Activated B cell treated with CpG ODN at 0.5 μM for 24 hours (primary cell): Measurements from ENCODE around the gene SELENOF. TPM values are rescaled to one million over a fixed set of nuclear protein-coding genes. Genes with fewer than 3 reads are reported as not detected.

Source experiments
- ATAC-seq: fragments of 200-7000 bp; cut with Tn5 transposase; one replicate; pipeline ENCODE4 v1.10.0; 2021; ENCODE audit warnings: low read depth, mild to moderate bottlenecking, moderate library complexity
- CTCF ChIA-PET: fragments of 350-600 bp; sonication (Branson Sonifier 250); formaldehyde crosslinking; loops from one replicate; lab custom pipeline; 2021; ENCODE audit warnings: antibody characterized with exemption; lab: Charles Lee
- POLR2A ChIA-PET: fragments of 350-600 bp; sonication (Branson Sonifier 250); formaldehyde crosslinking; loops from one replicate; lab custom pipeline; 2021; ENCODE audit warnings: antibody characterized with exemption; lab: Charles Lee
- DNase-seq: peaks from one replicate; pipeline ENCODE4 v3.0.0; 2022
- H3K27ac Mint-ChIP-seq: one replicate; pipeline ENCODE4 v1.8.0; 2020; ENCODE audit warnings: mixed read lengths
- H3K27me3 Mint-ChIP-seq: one replicate; pipeline ENCODE4 v1.8.0; 2021; ENCODE audit warnings: mixed read lengths
- H3K36me3 Mint-ChIP-seq: one replicate; pipeline ENCODE4 v1.8.0; 2021; ENCODE audit warnings: low read depth, mixed read lengths
- H3K4me1 Mint-ChIP-seq: one replicate; pipeline ENCODE4 v1.8.0; 2021; ENCODE audit warnings: mixed read lengths
- H3K4me3 Mint-ChIP-seq: one replicate; pipeline ENCODE4 v1.8.0; 2020; ENCODE audit warnings: mild to moderate bottlenecking, mixed read lengths
- H3K9me3 Mint-ChIP-seq: one replicate; pipeline ENCODE4 v1.8.0; 2020; ENCODE audit warnings: mixed read lengths
- intact Hi-C: fragments of 100-400 bp; cut with micrococcal nuclease; formaldehyde crosslinking; loops from one replicate; pipeline ENCODE4 v1.15.1; 2024
- total RNA-seq: library from RNA; stranded (reverse); gene quantifications from 2 replicates; pipeline ENCODE4 v1.2.3, GENCODE V29; 2022
- TF ChIP-seq, protein P1 (sequence below): fragments of 200-600 bp; IDR thresholded peaks from one replicate; pipeline ENCODE4 v1.8.0; 2022; ENCODE audit warnings: antibody characterized with exemption, mild to moderate bottlenecking

Gene SELENOF
- total RNA-seq, 1 donor from 2014 or later = 172 TPM

DNA sequence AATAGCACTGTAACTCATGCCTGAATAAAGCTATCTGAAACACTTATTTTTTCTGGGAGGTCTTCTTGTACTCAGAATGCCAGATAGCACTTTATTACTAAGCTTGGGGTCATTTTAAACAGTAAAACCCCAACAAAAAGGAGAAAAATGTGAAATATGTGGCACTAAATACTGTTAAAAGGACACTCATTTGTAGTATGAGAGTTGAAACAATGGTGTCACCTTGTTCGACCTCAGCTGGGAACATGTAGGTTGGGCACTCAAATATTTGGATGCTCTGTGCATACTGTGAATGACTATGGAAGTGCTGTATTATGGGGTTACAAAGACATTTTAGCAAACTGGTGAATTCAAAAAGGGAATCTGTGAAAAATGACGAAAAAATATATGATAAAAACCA, 53.9 kb downstream of the SELENOF start:
- Mint-ChIP-seq H3K4me3 (no peak overlapping the region), H3K36me3 (peaks cover 26% of the 10 kb centered on the region), H3K9me3 (peaks cover 2% of the 10 kb centered on the region), H3K4me1 (peaks cover 34% of the 10 kb centered on the region), H3K27me3 (no peaks in the 10 kb centered on the region), H3K27ac (no peak overlapping the region)
- DNase-seq = no peak
- CTCF ChIA-PET = interaction anchor here (1.6 kb wide), 1 partner anchor 221 kb away, joined by 4 read pairs; no protein-coding TSS in a partner anchor
- TF ChIP-seq, protein P1, sequence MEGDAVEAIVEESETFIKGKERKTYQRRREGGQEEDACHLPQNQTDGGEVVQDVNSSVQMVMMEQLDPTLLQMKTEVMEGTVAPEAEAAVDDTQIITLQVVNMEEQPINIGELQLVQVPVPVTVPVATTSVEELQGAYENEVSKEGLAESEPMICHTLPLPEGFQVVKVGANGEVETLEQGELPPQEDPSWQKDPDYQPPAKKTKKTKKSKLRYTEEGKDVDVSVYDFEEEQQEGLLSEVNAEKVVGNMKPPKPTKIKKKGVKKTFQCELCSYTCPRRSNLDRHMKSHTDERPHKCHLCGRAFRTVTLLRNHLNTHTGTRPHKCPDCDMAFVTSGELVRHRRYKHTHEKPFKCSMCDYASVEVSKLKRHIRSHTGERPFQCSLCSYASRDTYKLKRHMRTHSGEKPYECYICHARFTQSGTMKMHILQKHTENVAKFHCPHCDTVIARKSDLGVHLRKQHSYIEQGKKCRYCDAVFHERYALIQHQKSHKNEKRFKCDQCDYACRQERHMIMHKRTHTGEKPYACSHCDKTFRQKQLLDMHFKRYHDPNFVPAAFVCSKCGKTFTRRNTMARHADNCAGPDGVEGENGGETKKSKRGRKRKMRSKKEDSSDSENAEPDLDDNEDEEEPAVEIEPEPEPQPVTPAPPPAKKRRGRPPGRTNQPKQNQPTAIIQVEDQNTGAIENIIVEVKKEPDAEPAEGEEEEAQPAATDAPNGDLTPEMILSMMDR = no peak
- ATAC-seq = no peak
- intact Hi-C loops = loop anchor here (5.0 kb wide), 1 partner anchor 472 kb away; no protein-coding TSS in a partner anchor
- POLR2A ChIA-PET = no interaction called here

DNA sequence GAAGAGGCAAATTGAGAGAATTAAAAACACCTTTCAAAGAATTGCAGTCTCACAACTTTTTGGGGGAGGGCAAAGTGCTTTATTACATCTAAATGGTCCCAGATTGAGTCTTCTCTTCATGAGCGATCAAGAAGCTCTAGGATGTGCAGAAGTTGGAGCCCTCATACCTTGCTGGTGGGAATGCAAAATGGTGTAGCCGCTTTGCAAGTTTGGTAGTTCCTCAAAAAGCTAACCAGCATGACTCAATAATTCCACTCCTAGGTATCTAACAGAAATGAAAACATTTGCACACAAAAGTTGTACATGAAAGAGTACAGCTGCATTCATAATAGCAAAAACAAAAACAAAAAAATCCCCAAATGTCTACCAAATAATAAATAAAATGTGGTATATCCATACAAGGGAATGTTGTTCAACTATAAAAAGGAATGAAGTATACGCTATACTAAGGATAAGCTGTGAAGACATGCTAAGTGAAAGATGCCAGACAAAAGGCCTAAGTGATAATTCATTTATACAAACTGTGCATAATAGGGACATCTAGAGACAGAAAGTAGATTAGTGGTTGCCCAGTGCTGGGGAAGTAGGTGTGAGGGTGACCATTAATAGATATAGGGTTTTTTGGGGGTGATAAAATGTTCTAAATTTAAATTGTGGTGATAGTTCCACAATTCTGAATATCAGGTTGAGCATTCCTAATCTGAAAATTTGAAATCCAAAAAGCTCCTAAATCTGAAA, 55.2 kb downstream of the SELENOF start:
- TF ChIP-seq, protein P1 = no peak
- CTCF ChIA-PET = interaction anchor here (1.0 to 1.6 kb wide), 2 partner anchors 222 to 225 kb away, joined by 4 read pairs; no protein-coding TSS in a partner anchor
- ATAC-seq (peak; percentile 66), DNase-seq (no peak)
- intact Hi-C loops = loop anchor here (1.0 kb wide), 1 partner anchor 8 kb away; no protein-coding TSS in a partner anchor
- H3K27me3 Mint-ChIP-seq = no peaks in the 10 kb centered on the region
- POLR2A ChIA-PET = interaction anchor here (0.6 to 2.5 kb wide), 2 partner anchors 55 to 473 kb away, joined by 7 to 12 read pairs; partner anchors contain the start of genes HS2ST1 and SELENOF
- peaks cover 33% of the 10 kb centered on the region for H3K4me1 Mint-ChIP-seq
- peak overlapping the region; percentile 75 for H3K27ac Mint-ChIP-seq
- H3K4me3 Mint-ChIP-seq = no peak overlapping the region
- H3K9me3 Mint-ChIP-seq = peaks cover 2% of the 10 kb centered on the region
- H3K36me3 Mint-ChIP-seq = peaks cover 20% of the 10 kb centered on the region

DNA sequence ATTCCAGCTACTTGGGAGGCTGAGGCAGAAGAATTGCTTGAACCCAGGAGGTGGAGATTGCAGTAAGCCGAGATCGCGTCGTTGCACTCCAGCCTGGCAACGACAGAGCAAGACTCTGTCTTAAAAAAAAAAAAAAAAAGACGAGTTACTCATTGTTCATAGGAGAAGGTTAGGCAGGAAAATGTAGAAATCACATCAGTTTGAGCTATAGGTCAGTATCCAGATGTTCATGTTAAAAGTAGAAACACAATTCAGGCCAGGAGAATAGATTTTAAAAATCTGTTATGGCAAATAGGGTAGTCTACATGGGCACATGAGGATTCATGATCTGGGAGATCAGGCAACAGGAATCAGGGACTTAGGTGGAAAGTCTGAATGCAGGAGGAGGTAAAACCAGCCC, 57.7 kb downstream of the SELENOF start:
- intact Hi-C loops = no loop called here
- peaks cover 3% of the 10 kb centered on the region for H3K36me3 Mint-ChIP-seq
- H3K4me3 Mint-ChIP-seq = no peak overlapping the region
- no peak for ATAC-seq
- no peak for DNase-seq
- no peak overlapping the region for H3K27ac Mint-ChIP-seq
- peaks cover 2% of the 10 kb centered on the region for H3K9me3 Mint-ChIP-seq
- no peaks in the 10 kb centered on the region for H3K27me3 Mint-ChIP-seq
- CTCF ChIA-PET = interaction anchor here (0.9 kb wide), 1 partner anchor 22 kb away, joined by 3 read pairs; no protein-coding TSS in a partner anchor
- peaks cover 50% of the 10 kb centered on the region for H3K4me1 Mint-ChIP-seq
- TF ChIP-seq, protein P1 = no peak
- POLR2A ChIA-PET = interaction anchor here (2.3 kb wide), 1 partner anchor 57 kb away, joined by 8 read pairs; the partner anchor contains the start of genes HS2ST1 and SELENOF

- ChIA-PET POLR2A (interaction anchor here (2.3 kb wide), 1 partner anchor 59 kb away, joined by 8 read pairs; the partner anchor contains the start of genes HS2ST1 and SELENOF), CTCF (no interaction called here)
- TF ChIP-seq, protein P1 = no peak
- H3K27me3 Mint-ChIP-seq = no peaks in the 10 kb centered on the region
- H3K36me3 Mint-ChIP-seq = no peaks in the 10 kb centered on the region
- peaks cover 2% of the 10 kb centered on the region for H3K9me3 Mint-ChIP-seq
- DNase-seq (no peak), ATAC-seq (no peak)
- intact Hi-C loops = no loop called here
- no peak overlapping the region for H3K27ac Mint-ChIP-seq
- no peak overlapping the region for H3K4me3 Mint-ChIP-seq
- H3K4me1 Mint-ChIP-seq = peaks cover 46% of the 10 kb centered on the region
These were observed 59.6 kb downstream of the SELENOF start for GRCh38 chr1:86854352-86854751.
